DMS79 (cell line): Measurements from ENCODE around the gene MAP4K2.
A peak's percentile ranks its signal among the peaks of the same experiment; 100 is the strongest.
"Not testable (repeated sequence)": the region's sequence is repeated elsewhere in the genome, so short reads cannot be mapped to it uniquely, and the experiment has no call there.

ENCODE experiments used
- DNase-seq: peaks from one replicate; lab custom pipeline; 2025; lab: John Stamatoyannopoulos, UW

Gene MAP4K2

GRCh38 chr11:64803158-64803845, at the start of gene MAP4K2:
MAP4K2 (minus strand) TSS chr11:64803214; CDS start chr11:64803149, 65 bp downstream.
- peak; percentile 70 for DNase-seq

- DNase-seq, result no peak
Observed at GRCh38 chr11:64851831-64852351, 48.9 kb upstream of the MAP4K2 start.

GRCh38 chr11:64850979-64851567, 48.1 kb upstream of the MAP4K2 start:
- no peak for DNase-seq

- DNase-seq, result no peak
Observed at GRCh38 chr11:64849598-64850356, 46.8 kb upstream of the MAP4K2 start.

- DNase-seq, result no peak
Observed at GRCh38 chr11:64848826-64849597, 46.0 kb upstream of the MAP4K2 start.

- DNase-seq, result peak; percentile 43
Observed at GRCh38 chr11:64848214-64848825, 45.3 kb upstream of the MAP4K2 start.

- DNase-seq, result peak; percentile 82
Observed at GRCh38 chr11:64846998-64847666, 44.1 kb upstream of the MAP4K2 start.

- not testable (repeated sequence) for DNase-seq
Observed at GRCh38 chr11:64845776-64846129, 42.7 kb upstream of the MAP4K2 start.

GRCh38 chr11:64845129-64845775, 42.2 kb upstream of the MAP4K2 start:
- DNase-seq, result no peak

GRCh38 chr11:64844330-64845128, 41.5 kb upstream of the MAP4K2 start, which contains the start of gene CDC42BPG:
CDC42BPG (minus strand) TSS chr11:64844653; CDS start chr11:64844569, 84 bp downstream.
- peak; percentile 58 for DNase-seq

GRCh38 chr11:64843686-64844329, 40.8 kb upstream of the MAP4K2 start:
- DNase-seq, result no peak

GRCh38 chr11:64842851-64843685, 40.1 kb upstream of the MAP4K2 start:
- DNase-seq, result peak; percentile 19

- no peak for DNase-seq
Observed at GRCh38 chr11:64842366-64842759, 39.3 kb upstream of the MAP4K2 start.

- no peak for DNase-seq
Observed at GRCh38 chr11:64841592-64842365, 38.8 kb upstream of the MAP4K2 start.

- no peak for DNase-seq
Observed at GRCh38 chr11:64839887-64840782, 37.1 kb upstream of the MAP4K2 start.

- no peak for DNase-seq
Observed at GRCh38 chr11:64839335-64839734, 36.3 kb upstream of the MAP4K2 start.
